ENCODE results near the gene CTCFL. TPM values are rescaled to one million over a fixed set of nuclear protein-coding genes. Genes with fewer than 3 reads are reported as not detected.

The CTCFL gene
- total and polyA plus RNA-seq, 2 of the 8 experiments (the other 6 are each of a cell fraction or from before 2014, with no cell fraction given), result 0.30 to 0.80 TPM

DNA sequence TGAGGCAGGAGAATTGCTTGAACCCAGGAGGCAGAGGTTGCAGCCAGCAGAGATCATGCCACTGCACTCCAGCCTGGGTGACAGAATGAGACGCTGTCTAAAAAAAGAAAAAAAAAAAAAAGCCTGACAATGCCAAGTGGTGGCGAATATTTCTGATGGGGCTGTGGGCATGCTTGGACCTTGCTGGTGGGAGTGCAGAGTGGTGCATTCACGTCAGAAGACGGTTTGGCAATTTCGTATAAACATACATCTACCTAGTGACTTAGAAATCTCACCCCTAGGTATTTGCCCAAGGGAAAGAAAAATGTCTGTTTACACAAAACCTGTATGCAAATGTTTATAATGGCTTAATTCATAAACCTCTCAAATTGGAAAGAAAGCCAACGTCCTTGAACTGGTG lies 33.6 kb downstream of the CTCFL start:
- Histone ChIP-seq H2AFZ (ENCODE audit: low read length) (no peak overlapping the region), H2BK20ac (ENCODE audit: low read length) (no peak overlapping the region), H2BK5ac (ENCODE audit: low read depth, low read length) (no peak overlapping the region), H2BK120ac (replicated peaks; ENCODE audit: low read depth, low read length) (no peak overlapping the region), H2AK5ac (ENCODE audit: low read depth, low read length) (no peak overlapping the region), H3K4me3 (ENCODE audit: extremely low read depth in 1 of 4, insufficient read depth in 2 of 4, low read depth in 3 of 4, low read length in 4 of 4) (no peak overlapping the region), H3K27me3 (replicated peaks in 1 of 4; ENCODE audit: control insufficient read depth in 3 of 4, extremely low read depth in 1 of 4, insufficient read depth in 3 of 4, low read length in 3 of 4) (no peaks in the 10 kb centered on the region), H3K4me1 (replicated peaks in 1 of 4; ENCODE audit: control insufficient read depth in 3 of 4, insufficient read depth in 4 of 4, low read length in 3 of 4) (peaks cover 0 to 3% (median 0%) of the 10 kb centered on the region in 4 experiments; a peak in 1 of 7 replicates), H3K9me3 (ENCODE audit: insufficient read depth in 2 of 2, low read depth in 1 of 2, low read length in 1 of 2) (no peaks in the 10 kb centered on the region), H4K20me1 (replicated peaks in 1 of 2; ENCODE audit: control insufficient read depth in 1 of 2, insufficient read depth in 2 of 2, low read length in 2 of 2) (no peaks in the 10 kb centered on the region), H3K79me1 (ENCODE audit: low read depth, low read length) (no peaks in the 10 kb centered on the region), H3K4ac (replicated peaks; ENCODE audit: insufficient read length, low read depth, low read length) (no peak overlapping the region), H3K23ac (ENCODE audit: insufficient read length) (no peak overlapping the region), H3K14ac (ENCODE audit: insufficient read length) (no peak overlapping the region), H3K56ac (replicated peaks; ENCODE audit: insufficient read length, low read depth, low read length) (no peak overlapping the region), H3K23me2 (ENCODE audit: low read depth, low read length) (no peaks in the 10 kb centered on the region), H4K8ac (ENCODE audit: extremely low read depth, insufficient read depth, low read length) (no peak overlapping the region), H3K4me2 (ENCODE audit: insufficient read depth in 1 of 2, low read depth in 2 of 2, low read length in 2 of 2) (no peak overlapping the region), H3K36me3 (ENCODE audit: control insufficient read depth in 2 of 4, insufficient read depth in 4 of 4, low read length in 3 of 4) (no peaks in the 10 kb centered on the region), H3K18ac (ENCODE audit: extremely low read depth, low read length) (no peak overlapping the region), H2BK12ac (ENCODE audit: low read depth, low read length) (no peak overlapping the region), H4K5ac (ENCODE audit: insufficient read length, low read depth, low read length) (no peak overlapping the region), H3K79me2 (ENCODE audit: control insufficient read depth in 1 of 2, insufficient read depth in 2 of 2, low read length in 2 of 2) (no peaks in the 10 kb centered on the region), H3K9ac (replicated peaks in 1 of 4; ENCODE audit: extremely low read depth in 1 of 4, low read depth in 3 of 4, low read length in 3 of 4) (no peak overlapping the region), H4K91ac (replicated peaks; ENCODE audit: insufficient read length, low read length) (no peak overlapping the region), H3K27ac (ENCODE audit: low read depth, low read length) (no peak overlapping the region), H2BK15ac (ENCODE audit: low read length) (no peak overlapping the region)
- FAIRE-seq, result no peak
- ChIA-PET POLR2A (ENCODE audit: partially characterized antibody) (interaction anchor here (1.1 kb wide), 1 partner anchor 8 kb away, joined by 3 read pairs; no protein-coding TSS in a partner anchor), CTCF (ENCODE audit: partially characterized antibody) (interaction anchor here (0.9 to 1.7 kb wide), 4 partner anchors 25 to 109 kb away, joined by 3 to 6 read pairs (median 3); no protein-coding TSS in a partner anchor)
- TF ChIP-seq GTF2F1 (IDR thresholded peaks at IDR 0.05; ENCODE audit: borderline replicate concordance, low read depth, low read length), result no peak
- TF ChIP-seq KDM5A (IDR thresholded peaks at IDR 0.05; ENCODE audit: low read length), result no peak
- no peak for TF ChIP-seq POLR2A (IDR thresholded peaks at IDR 0.05; ENCODE audit: control extremely low read depth in 1 of 2, low read depth in 2 of 2, low read length in 2 of 2)
- no peak for DNase-seq (ENCODE audit: low read depth in 1 of 2, low spot score in 2 of 2)
- WGBS, 2 experiments (ENCODE audit: extremely low coverage in 1 of 2, insufficient coverage in 1 of 2, insufficient read length in 1 of 2, insufficient replicate concordance in 2 of 2, low coverage in 1 of 2, low lambda C conversion rate in 2 of 2, missing lambda C conversion rate in 1 of 2), result 79% methylated on average over 5 of the region's 6 CpGs; no CpG with 5 or more reads in 1 of the 2 experiments

Data from H1 (cell line).